HPDE6-E6E7 (cell line): ENCODE data around the gene SNPH.

ENCODE experiments used
- DNase-seq: peaks from one replicate; pipeline ENCODE4 v3.0.0; 2011; ENCODE audit warnings: missing footprints; ENCODE audit errors: extremely low spot score

Gene SNPH

DNA sequence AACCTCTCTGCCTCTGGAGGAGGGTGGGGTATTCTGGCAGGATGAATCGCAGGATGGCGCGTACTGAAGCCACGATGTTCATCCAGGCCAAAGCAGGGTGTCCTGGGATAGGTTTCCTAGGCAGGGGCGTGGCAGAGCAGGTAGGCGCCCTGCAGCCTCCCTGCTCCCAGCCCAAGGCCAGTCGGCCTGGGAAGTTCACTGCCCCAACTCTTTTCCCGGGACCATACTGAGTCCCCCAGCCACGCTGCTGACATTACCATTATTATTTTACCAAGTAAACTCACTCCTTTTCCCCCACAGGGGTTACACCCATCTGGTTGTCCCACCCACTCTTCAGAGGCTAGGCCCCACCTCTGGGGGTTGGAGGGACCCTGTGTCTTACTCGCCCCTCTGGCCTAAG, 41.1 kb downstream of the SNPH start:
- no peak for DNase-seq

DNA sequence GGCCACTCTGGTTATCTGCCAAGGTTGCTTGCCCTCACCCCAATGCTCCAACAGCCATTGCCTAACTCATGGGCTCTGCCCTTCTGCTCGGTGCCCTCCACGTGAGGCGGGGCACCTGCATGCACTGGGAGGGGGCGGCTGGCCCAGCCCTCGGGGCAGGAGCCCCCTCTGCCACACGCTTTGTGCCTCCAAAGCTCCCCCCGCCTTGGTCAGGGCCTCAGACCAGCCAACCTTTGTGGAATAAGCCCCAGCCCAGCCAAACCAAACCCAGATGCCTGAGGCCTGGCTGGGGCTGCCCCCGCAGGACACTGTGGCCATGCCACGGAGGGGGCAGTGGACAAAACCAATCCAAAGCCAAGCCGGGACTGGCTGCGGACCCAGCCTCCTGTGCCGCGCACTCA, 41.5 kb downstream of the SNPH start:
- no peak for DNase-seq

DNA sequence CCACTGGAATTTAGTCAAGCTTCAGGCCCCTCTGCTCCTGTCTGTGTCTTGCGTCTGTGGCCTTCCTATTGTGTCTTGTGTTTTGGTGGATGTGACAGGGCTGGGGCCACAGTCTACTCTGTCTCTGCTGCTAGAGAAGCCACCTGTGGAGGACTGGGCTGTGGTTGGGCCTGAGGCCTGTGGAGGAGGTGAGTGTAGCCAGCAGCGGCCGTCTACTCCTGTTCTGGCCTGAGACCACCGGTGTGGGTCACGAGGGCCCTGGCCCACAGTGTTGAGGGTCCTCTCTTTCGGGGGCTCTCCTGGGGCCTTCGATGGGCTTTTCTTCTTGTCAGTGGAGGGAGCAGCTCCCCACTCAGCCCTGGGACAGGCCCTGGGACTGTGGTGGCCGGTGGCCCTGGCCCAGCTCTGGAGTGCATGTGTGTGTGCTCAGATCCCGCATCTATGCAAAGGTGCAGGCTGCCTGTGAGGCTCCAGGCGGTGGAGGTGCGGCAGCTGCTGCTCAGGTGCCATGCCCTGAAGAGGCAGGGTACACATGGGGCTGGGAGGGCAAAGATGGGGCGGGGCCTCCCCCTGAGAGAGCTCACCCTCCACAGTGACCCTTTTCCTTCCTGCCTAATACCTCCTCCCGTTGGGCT, 42.1 kb downstream of the SNPH start:
- DNase-seq, result no peak

GRCh38 chr20:1308702-1309095, 42.6 kb downstream of the SNPH start:
- no peak for DNase-seq

- no peak for DNase-seq
These were observed 43.3 kb downstream of the SNPH start for GRCh38 chr20:1309439-1309847.

GRCh38 chr20:1310071-1310470, 44.0 kb downstream of the SNPH start:
- no peak for DNase-seq

DNA sequence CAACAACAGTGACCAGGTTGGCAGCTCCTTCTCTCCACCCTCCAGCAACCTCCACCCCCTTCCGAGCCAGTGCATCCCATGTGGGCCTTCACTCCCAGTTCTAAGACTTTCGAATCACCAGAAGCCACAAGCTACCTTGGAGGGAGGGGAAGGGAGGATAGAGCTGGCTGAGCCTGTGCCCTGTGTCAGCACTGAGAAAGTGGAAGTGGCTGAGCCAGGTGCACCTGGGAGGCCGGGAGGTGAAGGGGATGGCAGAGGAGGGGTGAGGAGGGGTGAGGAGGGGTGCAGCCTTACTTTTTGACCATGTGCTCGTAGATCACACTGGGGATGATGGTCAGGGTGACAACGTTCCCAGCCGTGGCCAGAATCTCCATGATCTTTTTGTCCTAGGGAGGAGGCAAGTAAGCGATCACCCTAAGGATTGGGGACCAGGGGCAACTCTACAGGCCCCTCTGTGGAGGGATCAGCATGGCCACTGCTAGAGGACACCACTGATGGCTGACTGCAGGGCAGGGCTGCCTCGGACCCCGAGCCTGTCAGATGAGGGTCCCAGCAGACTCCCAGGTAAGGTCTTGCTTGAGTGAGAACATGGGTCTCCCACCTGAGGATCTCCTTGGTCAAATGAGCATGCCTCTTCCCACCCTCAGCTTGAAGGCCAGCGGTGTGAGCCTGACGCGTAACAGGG, 44.6 kb downstream of the SNPH start:
- no peak for DNase-seq

- no peak for DNase-seq
These were observed 46.2 kb downstream of the SNPH start for GRCh38 chr20:1312308-1312707.

GRCh38 chr20:1312904-1313235, 46.8 kb downstream of the SNPH start:
- DNase-seq, result no peak

GRCh38 chr20:1313236-1313964, 47.3 kb downstream of the SNPH start:
- peak; percentile 64 for DNase-seq

- no peak for DNase-seq
These were observed 49.7 kb downstream of the SNPH start for GRCh38 chr20:1315804-1316203.

GRCh38 chr20:1317545-1318255, 51.6 kb downstream of the SNPH start:
- DNase-seq, result no peak

DNA sequence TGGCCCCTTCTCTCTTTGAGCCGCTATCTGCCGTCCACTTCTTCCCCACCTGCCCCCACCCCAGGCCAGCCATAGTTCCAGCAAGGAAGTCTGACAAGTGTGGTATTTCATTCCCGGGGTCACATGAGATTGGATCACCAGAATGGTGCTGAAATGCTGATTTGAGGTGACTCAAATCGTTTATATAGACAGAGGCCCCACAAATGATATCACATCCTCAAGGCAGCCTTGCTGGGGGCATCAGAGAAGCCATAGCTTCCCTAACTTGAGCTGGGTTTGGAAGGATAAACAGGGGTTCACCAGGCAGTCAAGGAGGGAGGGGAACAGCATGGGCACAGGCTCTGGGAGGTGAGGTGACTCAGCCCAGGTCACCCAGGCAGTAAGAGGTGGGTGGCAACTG, 53.0 kb downstream of the SNPH start:
- DNase-seq, result no peak

DNA sequence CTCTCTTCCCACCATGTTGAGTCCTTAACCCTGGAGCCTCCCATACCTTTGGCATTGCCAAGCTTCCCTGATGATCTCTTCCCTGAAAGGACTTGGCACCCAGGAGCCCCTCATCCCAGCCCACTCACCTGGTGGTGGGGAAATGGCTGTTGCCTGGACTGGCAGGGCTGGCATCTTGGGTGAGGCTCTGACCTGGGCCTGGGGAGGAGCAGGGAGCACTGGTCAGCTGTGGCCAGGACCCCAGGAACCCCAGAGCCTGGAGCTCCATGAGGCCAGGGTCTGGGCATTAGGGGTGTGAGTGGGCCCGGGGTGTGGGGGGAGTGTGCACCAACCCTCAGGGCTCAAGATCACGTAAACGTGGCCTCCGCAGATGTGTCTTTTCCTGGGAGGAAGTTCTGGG, 53.4 kb downstream of the SNPH start:
- DNase-seq, result no peak

GRCh38 chr20:1320016-1320415, 53.9 kb downstream of the SNPH start:
- no peak for DNase-seq

- DNase-seq, result no peak
These were observed 55.0 kb downstream of the SNPH start for GRCh38 chr20:1320902-1321653.

DNA sequence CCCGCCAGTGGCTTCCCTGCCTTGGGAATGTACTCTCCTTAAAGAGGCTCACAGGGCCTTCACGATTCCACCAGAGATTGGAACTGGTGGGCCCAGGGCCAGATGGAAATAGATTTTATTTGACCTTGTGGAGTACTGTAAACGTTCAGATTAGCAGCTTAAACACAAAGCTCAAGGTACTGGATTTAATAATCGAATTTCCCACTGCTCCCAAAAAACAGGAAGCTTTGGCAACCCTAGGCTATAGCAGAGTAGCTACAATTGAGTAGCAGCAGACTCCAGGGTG, 55.5 kb downstream of the SNPH start:
- no peak for DNase-seq

GRCh38 chr20:1322511-1323245, 56.6 kb downstream of the SNPH start:
- DNase-seq, result peak; percentile 96

- no peak for DNase-seq
These were observed 57.2 kb downstream of the SNPH start for GRCh38 chr20:1323256-1323655.

DNA sequence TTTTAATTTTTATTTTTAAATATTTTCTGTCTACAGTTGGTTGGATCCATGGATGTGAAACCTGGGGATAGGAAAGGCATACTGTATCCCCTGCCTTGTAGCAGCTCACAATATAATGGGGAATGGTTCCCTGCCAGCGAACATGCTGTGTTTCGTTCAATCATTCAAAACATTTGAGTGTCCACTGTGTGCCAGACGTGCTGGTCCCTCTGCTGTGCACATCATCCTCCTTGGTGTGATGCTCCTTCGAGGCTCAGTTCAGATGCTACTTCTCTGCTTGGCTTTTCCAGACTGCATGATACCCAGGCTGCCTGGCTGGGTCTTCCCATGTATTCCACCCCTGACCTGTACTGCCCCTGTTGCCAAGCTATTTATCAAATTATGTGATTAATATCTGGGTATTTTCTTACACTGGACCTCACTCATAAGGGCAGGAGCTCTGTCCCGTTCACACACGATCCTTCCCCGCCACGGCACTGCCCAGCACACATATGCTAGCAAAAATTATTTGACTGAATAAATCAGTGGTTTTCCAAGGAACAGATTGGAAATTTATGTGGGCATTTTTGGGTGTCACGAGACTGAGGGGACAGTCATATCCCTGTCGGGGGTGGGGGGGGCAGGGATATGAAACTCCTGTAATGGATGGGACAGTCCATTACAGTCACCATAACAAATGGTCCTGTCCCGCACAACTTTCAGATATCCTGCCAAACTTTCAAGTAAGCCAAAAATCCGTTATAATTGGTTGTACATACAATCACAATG, 57.9 kb downstream of the SNPH start:
- no peak for DNase-seq
